Activated T-cell treated with anti-CD3 and anti-CD28 coated beads, Interleukin-2, amount 50 U/mL, for 48 hours (primary cell): ENCODE data around the gene SYCE1.
"Not testable (repeated sequence)": the region's sequence is repeated elsewhere in the genome, so short reads cannot be mapped to it uniquely, and the experiment has no call there.

Experiments
- DNase-seq, 2 experiments: peaks; one replicate each; pipeline ENCODE4 v3.0.0-alpha.2; 2020

The SYCE1 gene

GRCh38 chr10:133565441-133566294 lies at the start of gene SYCE1:
Gene SYCE1 (minus strand): TSS chr10:133565583. CDS start chr10:133565529, 54 bp downstream.
- DNase-seq = no peak

GRCh38 chr10:133614830-133615580 lies 49.6 kb upstream of the SYCE1 start:
- no peak for DNase-seq

GRCh38 chr10:133613699-133614098 lies 48.3 kb upstream of the SYCE1 start:
- no peak for DNase-seq

GRCh38 chr10:133611079-133611478 lies 45.7 kb upstream of the SYCE1 start:
- no peak for DNase-seq

- DNase-seq = no peak
Observed at GRCh38 chr10:133608855-133609254, 43.5 kb upstream of the SYCE1 start.

- DNase-seq = not testable (repeated sequence)
Observed at GRCh38 chr10:133603434-133603833, 38.1 kb upstream of the SYCE1 start.

GRCh38 chr10:133600657-133601056 lies 35.3 kb upstream of the SYCE1 start:
- DNase-seq = no peak

GRCh38 chr10:133599869-133600268 lies 34.5 kb upstream of the SYCE1 start:
- not testable (repeated sequence) for DNase-seq

GRCh38 chr10:133592716-133593115 lies 27.3 kb upstream of the SYCE1 start:
- no peak for DNase-seq

- DNase-seq = no peak
Observed at GRCh38 chr10:133590970-133591359, 25.6 kb upstream of the SYCE1 start.

- DNase-seq = no peak
Observed at GRCh38 chr10:133590226-133590969, 25.0 kb upstream of the SYCE1 start.

- not testable (repeated sequence) for DNase-seq
Observed at GRCh38 chr10:133577037-133577436, 11.7 kb upstream of the SYCE1 start.

GRCh38 chr10:133573460-133573859 lies 8.1 kb upstream of the SYCE1 start:
- DNase-seq = not testable (repeated sequence)

GRCh38 chr10:133572055-133572454 lies 6.7 kb upstream of the SYCE1 start:
- not testable (repeated sequence) for DNase-seq

GRCh38 chr10:133569801-133570200 lies 4.4 kb upstream of the SYCE1 start:
- not testable (repeated sequence) for DNase-seq

- DNase-seq = not testable (repeated sequence)
Observed at GRCh38 chr10:133568831-133569527, 3.6 kb upstream of the SYCE1 start.

- DNase-seq = no peak
Observed at GRCh38 chr10:133568287-133568614, 2.9 kb upstream of the SYCE1 start.

GRCh38 chr10:133567609-133568286 lies 2.4 kb upstream of the SYCE1 start:
- no peak for DNase-seq

GRCh38 chr10:133567119-133567518 lies 1.7 kb upstream of the SYCE1 start:
- no peak for DNase-seq

- no peak for DNase-seq
Observed at GRCh38 chr10:133564816-133565215, 567 bp downstream of the SYCE1 start.

- no peak for DNase-seq
Observed at GRCh38 chr10:133559216-133559615, 6.2 kb downstream of the SYCE1 start.

GRCh38 chr10:133557381-133557780 lies 8.0 kb downstream of the SYCE1 start:
- no peak for DNase-seq
